Mucosa of descending colon (tissue), 3 donors: ENCODE results near the gene STX3. TPM values are rescaled to one million over a fixed set of nuclear protein-coding genes. Genes with fewer than 3 reads are reported as not detected.

Source experiments
- ATAC-seq: fragments of 200-7000 bp; cut with Tn5 transposase; one replicate; pipeline ENCODE4 v1.9.1; 2020; ENCODE audit warnings: mild to moderate bottlenecking, moderate library complexity
- DNase-seq, 3 donors: peaks; one replicate each; pipeline ENCODE4 v3.0.0-alpha.2; 2020
- H3K36me3 ChIP-seq: fragments of 200-600 bp; one replicate; pipeline ENCODE4 v1.8.0; 2021; ENCODE audit warnings: low read depth, mild to moderate bottlenecking
- H3K4me1 ChIP-seq: fragments of 200-600 bp; one replicate; pipeline ENCODE4 v1.8.0; 2021; ENCODE audit warnings: low read depth, mild to moderate bottlenecking
- H3K4me3 ChIP-seq: fragments of 200-600 bp; one replicate; pipeline ENCODE4 v1.8.0; 2021; ENCODE audit warnings: mild to moderate bottlenecking
- H3K9me3 ChIP-seq: fragments of 200-600 bp; one replicate; pipeline ENCODE4 v1.8.0; 2021; ENCODE audit warnings: mild to moderate bottlenecking
- intact Hi-C, 2 donors: fragments of 100-400 bp; cut with DNase I in 1 of 2; cut with micrococcal nuclease in 1 of 2; formaldehyde crosslinking; loops; one replicate each; pipeline versions ENCODE4 v1.11.0 to v1.11.1; 2022; cut with DNase I, micrococcal nuclease
- total RNA-seq, 3 donors: library from RNA; stranded (reverse); fragmentation: NEBNext Ultra II Directional in 2 of 3; extraction: Animal tissue kit (Norgen Biotek cat#: 25700) in 2 of 3; gene quantifications; one replicate each; pipeline versions ENCODE4 v1.2.1 to v1.2.4, GENCODE V29; 2021 to 2023
- TF ChIP-seq, protein P1 (sequence below): fragments of 200-600 bp; IDR thresholded peaks from one replicate; pipeline ENCODE4 v1.8.0; 2022; ENCODE audit warnings: antibody characterized with exemption, mild to moderate bottlenecking
- donor health status: DM: no; HTN: no; CAD: no; lungs with moderate emphysema.
- donor health status: DM: no; HTN: no; CAD: no.
- donor health status: DM: no; HTN: yes; CAD: no.

The STX3 gene
- total RNA-seq, 3 donors from 2014 or later = 69.5 to 129 (median 96.1) TPM

DNA sequence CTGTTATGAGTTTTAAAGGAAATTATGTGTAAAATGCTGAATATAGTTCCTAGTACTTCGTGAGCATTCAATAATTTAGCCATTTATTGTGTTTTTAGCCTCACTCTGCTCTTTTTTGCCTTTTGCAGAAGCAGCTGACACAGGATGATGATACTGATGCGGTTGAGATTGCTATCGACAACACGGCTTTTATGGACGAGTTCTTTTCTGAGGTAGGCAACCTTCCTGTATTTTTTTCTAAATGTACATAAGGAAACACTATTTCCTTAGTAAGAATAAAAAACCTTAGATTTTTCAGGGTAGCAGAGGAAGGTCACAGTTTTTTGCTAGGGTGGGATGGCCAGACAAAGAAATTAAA, 17.9 kb downstream of the STX3 start:
- TF ChIP-seq, protein P1, sequence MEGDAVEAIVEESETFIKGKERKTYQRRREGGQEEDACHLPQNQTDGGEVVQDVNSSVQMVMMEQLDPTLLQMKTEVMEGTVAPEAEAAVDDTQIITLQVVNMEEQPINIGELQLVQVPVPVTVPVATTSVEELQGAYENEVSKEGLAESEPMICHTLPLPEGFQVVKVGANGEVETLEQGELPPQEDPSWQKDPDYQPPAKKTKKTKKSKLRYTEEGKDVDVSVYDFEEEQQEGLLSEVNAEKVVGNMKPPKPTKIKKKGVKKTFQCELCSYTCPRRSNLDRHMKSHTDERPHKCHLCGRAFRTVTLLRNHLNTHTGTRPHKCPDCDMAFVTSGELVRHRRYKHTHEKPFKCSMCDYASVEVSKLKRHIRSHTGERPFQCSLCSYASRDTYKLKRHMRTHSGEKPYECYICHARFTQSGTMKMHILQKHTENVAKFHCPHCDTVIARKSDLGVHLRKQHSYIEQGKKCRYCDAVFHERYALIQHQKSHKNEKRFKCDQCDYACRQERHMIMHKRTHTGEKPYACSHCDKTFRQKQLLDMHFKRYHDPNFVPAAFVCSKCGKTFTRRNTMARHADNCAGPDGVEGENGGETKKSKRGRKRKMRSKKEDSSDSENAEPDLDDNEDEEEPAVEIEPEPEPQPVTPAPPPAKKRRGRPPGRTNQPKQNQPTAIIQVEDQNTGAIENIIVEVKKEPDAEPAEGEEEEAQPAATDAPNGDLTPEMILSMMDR = no peak
- peaks cover 8% of the 10 kb centered on the region for H3K4me1 ChIP-seq
- intact Hi-C loops = no loop called here

GRCh38 chr11:59776210-59777066, 21.3 kb downstream of the STX3 start:
- intact Hi-C loops = no loop called here
- TF ChIP-seq, protein P1 = no peak
- DNase-seq (peak in 1 of 3 donors; percentile 57), ATAC-seq (peak; percentile 82)
- Histone ChIP-seq H3K4me3 (no peak overlapping the region), H3K4me1 (peaks cover 18% of the 10 kb centered on the region), H3K9me3 (no peaks in the 10 kb centered on the region), H3K36me3 (peaks cover 3% of the 10 kb centered on the region)

More for the DNA sequence above, 17.9 kb downstream of the STX3 start:
- Histone ChIP-seq H3K36me3 (peaks cover 3% of the 10 kb centered on the region), H3K4me3 (no peak overlapping the region), H3K9me3 (no peaks in the 10 kb centered on the region)
- DNase-seq (no peak), ATAC-seq (no peak)

DNA sequence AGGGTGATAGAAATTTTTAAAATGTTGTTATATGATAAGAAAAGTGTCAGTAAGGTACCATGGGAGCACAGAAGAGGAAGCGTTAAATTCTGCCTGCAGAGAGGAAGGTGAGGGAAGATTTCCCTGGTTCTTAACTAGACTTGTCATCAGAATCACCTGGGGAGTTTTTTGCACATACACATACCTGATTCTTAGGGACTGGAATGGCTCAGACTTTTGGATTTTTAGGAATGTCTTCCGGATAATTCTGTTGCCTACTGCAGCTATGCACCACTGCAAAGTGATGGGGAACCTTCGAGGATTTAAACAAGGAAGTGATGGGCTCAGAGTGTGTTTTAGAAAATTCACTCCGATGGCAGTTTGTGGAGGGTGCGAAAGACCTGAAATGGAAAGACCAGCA, 21.9 kb downstream of the STX3 start:
- no peak for DNase-seq
- Histone ChIP-seq H3K4me1 (peaks cover 18% of the 10 kb centered on the region), H3K36me3 (peaks cover 3% of the 10 kb centered on the region), H3K9me3 (no peaks in the 10 kb centered on the region), H3K4me3 (no peak overlapping the region)
- TF ChIP-seq, protein P1 = no peak
- intact Hi-C loops = no loop called here
- ATAC-seq = no peak

- no peaks in the 10 kb centered on the region for H3K9me3 ChIP-seq
- ATAC-seq (peak; percentile 94), DNase-seq (peak in 2 of 3 donors; percentile 57 to 68)
- H3K36me3 ChIP-seq = peaks cover 3% of the 10 kb centered on the region
- no peak overlapping the region for H3K4me3 ChIP-seq
- TF ChIP-seq, protein P1 = no peak
- H3K4me1 ChIP-seq = peaks cover 18% of the 10 kb centered on the region
- intact Hi-C loops = no loop called here
Observed at GRCh38 chr11:59778122-59778521, 22.9 kb downstream of the STX3 start.

DNA sequence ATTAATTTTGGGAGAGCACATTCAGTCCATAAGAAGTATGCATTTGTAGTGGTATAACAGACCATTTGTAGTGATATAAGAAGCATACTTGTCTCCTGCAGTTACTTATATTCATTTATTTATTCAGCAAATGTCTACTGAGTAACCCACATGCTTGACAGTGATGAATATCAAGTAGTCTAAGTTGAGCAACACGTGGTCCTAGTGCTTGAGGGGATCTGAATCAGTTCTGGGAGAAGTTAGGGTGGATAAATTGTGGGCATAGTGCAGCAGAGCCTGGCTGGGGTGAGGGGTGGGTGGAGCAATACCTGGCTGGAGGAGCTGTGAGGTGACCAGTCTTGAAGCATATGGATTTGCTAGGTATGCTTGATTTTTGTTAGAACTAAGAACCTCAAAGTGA, 24.3 kb downstream of the STX3 start:
- H3K36me3 ChIP-seq = no peaks in the 10 kb centered on the region
- no peak for DNase-seq
- H3K4me1 ChIP-seq = peaks cover 18% of the 10 kb centered on the region
- TF ChIP-seq, protein P1 = no peak
- no peak for ATAC-seq
- no peaks in the 10 kb centered on the region for H3K9me3 ChIP-seq
- intact Hi-C loops = no loop called here
- no peak overlapping the region for H3K4me3 ChIP-seq
